Daoy (cell line): ENCODE measurements around the gene ACAA2. TPM values are rescaled to one million over a fixed set of nuclear protein-coding genes. Genes with fewer than 3 reads are reported as not detected.
"Not testable (repeated sequence)": the region's sequence is repeated elsewhere in the genome, so short reads cannot be mapped to it uniquely, and the experiment has no call there.

Experiments used
- DNase-seq: peaks from one replicate; pipeline ENCODE4 v3.0.0-alpha.2; 2015; ENCODE audit warnings: low read depth
- total RNA-seq: library from RNA; depleted of rRNA; stranded (reverse); fragments of >200 nt; shearing (Covaris generic); gene quantifications from 2 replicates; pipeline ENCODE4 v1.2.3, GENCODE V29; 2014

ACAA2 gene
- total RNA-seq, 1 experiment from 2014 or later, result 93.8 TPM

- DNase-seq, result no peak
Measured at GRCh38 chr18:49812286-49813068, 856 bp downstream of the ACAA2 start.

GRCh38 chr18:49811151-49811938 lies 2.0 kb downstream of the ACAA2 start:
- no peak for DNase-seq

GRCh38 chr18:49808553-49809191 lies 4.7 kb downstream of the ACAA2 start:
- DNase-seq, result not testable (repeated sequence)

GRCh38 chr18:49804096-49804495 lies 9.2 kb downstream of the ACAA2 start:
- DNase-seq, result no peak

- no peak for DNase-seq
Measured at GRCh38 chr18:49802623-49803022, 10.7 kb downstream of the ACAA2 start.

- DNase-seq, result not testable (repeated sequence)
Measured at GRCh38 chr18:49800491-49800890, 12.8 kb downstream of the ACAA2 start.

GRCh38 chr18:49799806-49800205 lies 13.5 kb downstream of the ACAA2 start:
- DNase-seq, result not testable (repeated sequence)

GRCh38 chr18:49798001-49798400 lies 15.3 kb downstream of the ACAA2 start:
- no peak for DNase-seq

GRCh38 chr18:49795612-49796552 lies 17.5 kb downstream of the ACAA2 start:
- DNase-seq, result no peak

GRCh38 chr18:49794743-49795142 lies 18.6 kb downstream of the ACAA2 start:
- DNase-seq, result no peak

GRCh38 chr18:49789560-49790134 lies 23.7 kb downstream of the ACAA2 start:
- DNase-seq, result not testable (repeated sequence)

- DNase-seq, result no peak
Measured at GRCh38 chr18:49788327-49788898, 24.9 kb downstream of the ACAA2 start.

- no peak for DNase-seq
Measured at GRCh38 chr18:49786019-49786720, 27.2 kb downstream of the ACAA2 start.

GRCh38 chr18:49784427-49785185 lies 28.7 kb downstream of the ACAA2 start:
- no peak for DNase-seq

- DNase-seq, result not testable (repeated sequence)
Measured at GRCh38 chr18:49783631-49784030, 29.7 kb downstream of the ACAA2 start.

GRCh38 chr18:49778826-49779465 lies 34.4 kb downstream of the ACAA2 start:
- DNase-seq, result peak; percentile 55

GRCh38 chr18:49769047-49769728 lies 44.1 kb downstream of the ACAA2 start:
- no peak for DNase-seq

GRCh38 chr18:49768051-49768391 lies 45.3 kb downstream of the ACAA2 start:
- peak; percentile 72 for DNase-seq
